ENCODE measurements around the gene NBEA.
A peak's percentile ranks its signal among the peaks of the same experiment; 100 is the strongest.
"Not testable (repeated sequence)": the region's sequence is repeated elsewhere in the genome, so short reads cannot be mapped to it uniquely, and the experiment has no call there.

NBEA gene

GRCh38 chr13:35393886-35394285 lies 451.8 kb downstream of the NBEA start:
- no peak for DNase-seq

- not testable (repeated sequence) for DNase-seq
These were observed 466.2 kb downstream of the NBEA start for GRCh38 chr13:35408285-35408684.

GRCh38 chr13:35411059-35411744 lies 469.1 kb downstream of the NBEA start:
- no peak for DNase-seq

GRCh38 chr13:35448465-35448864 lies 506.4 kb downstream of the NBEA start:
- no peak for DNase-seq

GRCh38 chr13:35449821-35450220 lies 507.8 kb downstream of the NBEA start:
- DNase-seq = no peak

- no peak for DNase-seq
These were observed 513.0 kb downstream of the NBEA start for GRCh38 chr13:35455022-35455421.

- no peak for DNase-seq
These were observed 515.2 kb downstream of the NBEA start for GRCh38 chr13:35457258-35457657.

- DNase-seq = no peak
These were observed 518.0 kb downstream of the NBEA start for GRCh38 chr13:35460061-35460460.

- DNase-seq = no peak
These were observed 523.3 kb downstream of the NBEA start for GRCh38 chr13:35465371-35465770.

- no peak for DNase-seq
These were observed 526.1 kb downstream of the NBEA start for GRCh38 chr13:35468195-35468594.

GRCh38 chr13:35469806-35470525 lies 527.9 kb downstream of the NBEA start:
- DNase-seq = no peak

- no peak for DNase-seq
These were observed 528.9 kb downstream of the NBEA start for GRCh38 chr13:35470671-35471661.

GRCh38 chr13:35471706-35472322 lies 529.7 kb downstream of the NBEA start:
- no peak for DNase-seq

GRCh38 chr13:35472323-35472881 lies 530.3 kb downstream of the NBEA start:
- DNase-seq = no peak

GRCh38 chr13:35473206-35473775 lies 531.2 kb downstream of the NBEA start:
- no peak for DNase-seq

- no peak for DNase-seq
These were observed 531.7 kb downstream of the NBEA start for GRCh38 chr13:35473802-35474201.

- DNase-seq = no peak
These were observed 532.6 kb downstream of the NBEA start for GRCh38 chr13:35474496-35475211.

GRCh38 chr13:35475212-35475959 lies 533.3 kb downstream of the NBEA start:
- no peak for DNase-seq

- DNase-seq = peak; percentile 29
These were observed 534.2 kb downstream of the NBEA start, which contains the start of gene MAB21L1 for GRCh38 chr13:35475960-35476943. TSS of gene MAB21L1 (minus strand) at chr13:35476689. CDS start at chr13:35476138, 551 bp downstream.

Measured in NCI-H1105 (cell line).